ENCODE results near the gene AFAP1. TPM values are rescaled to one million over a fixed set of nuclear protein-coding genes. Genes with fewer than 3 reads are reported as not detected.

The AFAP1 gene
- total RNA-seq, 2 donors from 2014 or later: 18.2 to 22.5 TPM

GRCh38 chr4:7753931-7754465 lies 185.7 kb downstream of the AFAP1 start:
- Mint-ChIP-seq H3K4me3 (no peak overlapping the region), H3K27ac (no peak overlapping the region), H3K9me3 (no peaks in the 10 kb centered on the region), H3K27me3 (ENCODE audit: insufficient read depth) (peaks cover 2% of the 10 kb centered on the region), H3K36me3 (ENCODE audit: low read depth) (peaks cover 6% of the 10 kb centered on the region), H3K4me1 (peaks cover 8% of the 10 kb centered on the region)
- Histone ChIP-seq H3K27ac (ENCODE audit: low read depth, low read length) (no peak overlapping the region), H3K36me3 (ENCODE audit: control insufficient read depth, insufficient read depth, low read length) (peaks cover 5% of the 10 kb centered on the region), H3K27me3 (ENCODE audit: control insufficient read depth, insufficient read depth, low read length, poor library complexity, severe bottlenecking) (no peaks in the 10 kb centered on the region), H3K9me3 (ENCODE audit: control insufficient read depth, low read length) (no peaks in the 10 kb centered on the region), H3K4me1 (ENCODE audit: control insufficient read depth, insufficient read depth, low read length) (no peaks in the 10 kb centered on the region), H3K4me3 (ENCODE audit: low read length) (no peak overlapping the region), H3K9ac (ENCODE audit: extremely low read depth, low read length, poor library complexity, severe bottlenecking) (no peak overlapping the region)
- DNase-seq: no peak
- TF ChIP-seq, protein P1, sequence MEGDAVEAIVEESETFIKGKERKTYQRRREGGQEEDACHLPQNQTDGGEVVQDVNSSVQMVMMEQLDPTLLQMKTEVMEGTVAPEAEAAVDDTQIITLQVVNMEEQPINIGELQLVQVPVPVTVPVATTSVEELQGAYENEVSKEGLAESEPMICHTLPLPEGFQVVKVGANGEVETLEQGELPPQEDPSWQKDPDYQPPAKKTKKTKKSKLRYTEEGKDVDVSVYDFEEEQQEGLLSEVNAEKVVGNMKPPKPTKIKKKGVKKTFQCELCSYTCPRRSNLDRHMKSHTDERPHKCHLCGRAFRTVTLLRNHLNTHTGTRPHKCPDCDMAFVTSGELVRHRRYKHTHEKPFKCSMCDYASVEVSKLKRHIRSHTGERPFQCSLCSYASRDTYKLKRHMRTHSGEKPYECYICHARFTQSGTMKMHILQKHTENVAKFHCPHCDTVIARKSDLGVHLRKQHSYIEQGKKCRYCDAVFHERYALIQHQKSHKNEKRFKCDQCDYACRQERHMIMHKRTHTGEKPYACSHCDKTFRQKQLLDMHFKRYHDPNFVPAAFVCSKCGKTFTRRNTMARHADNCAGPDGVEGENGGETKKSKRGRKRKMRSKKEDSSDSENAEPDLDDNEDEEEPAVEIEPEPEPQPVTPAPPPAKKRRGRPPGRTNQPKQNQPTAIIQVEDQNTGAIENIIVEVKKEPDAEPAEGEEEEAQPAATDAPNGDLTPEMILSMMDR (conservative IDR thresholded peaks at IDR 0.05): no peak
- WGBS, 2 experiments (ENCODE audit: insufficient coverage in 1 of 2, insufficient read length in 1 of 2): 91 to 95% methylated on average over 12 to 15 of the region's 15 CpGs

DNA sequence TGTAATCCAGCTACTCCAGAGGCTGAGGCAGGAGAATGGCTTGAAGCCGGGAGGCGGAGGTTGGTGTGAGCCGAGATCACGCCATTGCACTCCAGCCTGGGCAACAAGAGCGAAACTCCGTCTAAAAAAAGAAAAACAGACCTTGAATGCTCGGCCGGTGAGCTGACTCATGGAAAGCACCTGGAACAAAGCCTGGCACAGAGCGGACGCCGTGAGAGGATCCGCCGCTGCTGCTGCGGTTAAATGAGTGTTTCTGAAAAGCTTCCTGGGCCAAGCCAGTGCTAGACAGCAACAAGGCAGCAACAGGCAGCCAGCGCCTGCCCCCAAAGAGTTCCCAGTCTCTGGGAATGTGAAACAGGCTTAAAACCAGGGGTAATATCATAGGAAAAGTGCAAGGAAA lies 186.4 kb downstream of the AFAP1 start:
- Mint-ChIP-seq H3K27ac (no peak overlapping the region), H3K9me3 (peaks cover 2% of the 10 kb centered on the region), H3K27me3 (ENCODE audit: insufficient read depth) (peaks cover 6% of the 10 kb centered on the region), H3K36me3 (ENCODE audit: low read depth) (peaks cover 2% of the 10 kb centered on the region), H3K4me1 (peaks cover 8% of the 10 kb centered on the region), H3K4me3 (no peak overlapping the region)
- Histone ChIP-seq H3K27me3 (ENCODE audit: control insufficient read depth, insufficient read depth, low read length, poor library complexity, severe bottlenecking) (no peaks in the 10 kb centered on the region), H3K4me1 (ENCODE audit: control insufficient read depth, insufficient read depth, low read length) (no peaks in the 10 kb centered on the region), H3K36me3 (ENCODE audit: control insufficient read depth, insufficient read depth, low read length) (peaks cover 1% of the 10 kb centered on the region), H3K9me3 (ENCODE audit: control insufficient read depth, low read length) (no peaks in the 10 kb centered on the region), H3K9ac (ENCODE audit: extremely low read depth, low read length, poor library complexity, severe bottlenecking) (no peak overlapping the region), H3K4me3 (ENCODE audit: low read length) (no peak overlapping the region), H3K27ac (ENCODE audit: low read depth, low read length) (no peak overlapping the region)
- TF ChIP-seq, protein P1 (conservative IDR thresholded peaks at IDR 0.05): no peak
- no peak for DNase-seq
- 96 to 97% methylated on average over 15 of the region's 15 CpGs for WGBS, 2 experiments (ENCODE audit: insufficient coverage in 1 of 2, insufficient read length in 1 of 2)

- Histone ChIP-seq H3K27ac (ENCODE audit: low read depth, low read length) (no peak overlapping the region), H3K4me1 (ENCODE audit: control insufficient read depth, insufficient read depth, low read length) (no peaks in the 10 kb centered on the region), H3K36me3 (ENCODE audit: control insufficient read depth, insufficient read depth, low read length) (no peaks in the 10 kb centered on the region), H3K4me3 (ENCODE audit: low read length) (no peak overlapping the region), H3K27me3 (ENCODE audit: control insufficient read depth, insufficient read depth, low read length, poor library complexity, severe bottlenecking) (no peaks in the 10 kb centered on the region), H3K9ac (ENCODE audit: extremely low read depth, low read length, poor library complexity, severe bottlenecking) (no peak overlapping the region), H3K9me3 (ENCODE audit: control insufficient read depth, low read length) (no peaks in the 10 kb centered on the region)
- H3K4me3 Mint-ChIP-seq: no peak overlapping the region
- 93% methylated on average over 6 of the region's 6 CpGs; no CpG with 5 or more reads in 1 of the 2 experiments for WGBS, 2 experiments (ENCODE audit: insufficient coverage in 1 of 2, insufficient read length in 1 of 2)
- H3K4me1 Mint-ChIP-seq: peaks cover 4% of the 10 kb centered on the region
- H3K9me3 Mint-ChIP-seq: peaks cover 2% of the 10 kb centered on the region
- H3K27me3 Mint-ChIP-seq (ENCODE audit: insufficient read depth): peaks cover 10% of the 10 kb centered on the region
- H3K27ac Mint-ChIP-seq: no peak overlapping the region
- DNase-seq: no peak
- H3K36me3 Mint-ChIP-seq (ENCODE audit: low read depth): no peaks in the 10 kb centered on the region
- TF ChIP-seq, protein P1 (conservative IDR thresholded peaks at IDR 0.05): no peak
Measured at GRCh38 chr4:7752649-7753048, 187.0 kb downstream of the AFAP1 start.
